Measurements from ENCODE around the gene EEPD1. TPM values are rescaled to one million over a fixed set of nuclear protein-coding genes. Genes with fewer than 3 reads are reported as not detected.

EEPD1 gene
- total RNA-seq, 1 experiment from 2014 or later: 7.8 TPM

DNA sequence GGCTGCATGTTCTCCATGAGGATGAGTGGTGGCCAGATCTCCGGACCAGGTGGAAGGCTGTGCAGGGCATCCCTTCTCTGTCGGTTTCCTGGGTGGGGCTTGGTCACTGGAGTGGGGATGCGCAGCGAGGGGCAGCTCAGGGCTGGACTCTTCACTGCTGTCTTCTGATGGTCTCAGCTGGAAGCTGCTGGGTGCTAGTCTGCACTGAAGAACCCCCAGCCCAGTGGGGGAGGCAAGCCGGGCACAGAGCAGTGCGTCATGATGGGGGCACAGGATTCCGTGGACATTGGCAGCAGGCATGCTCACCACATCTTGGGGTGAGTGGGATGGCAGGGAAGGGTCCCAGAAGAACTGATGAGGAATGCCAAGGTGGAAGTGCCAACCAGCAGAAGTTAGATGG lies 39.8 kb downstream of the EEPD1 start:
- H3K27ac Mint-ChIP-seq: peak overlapping the region; percentile 45; the same call in 1 of the 2 replicates
- TF ChIP-seq, protein P1, sequence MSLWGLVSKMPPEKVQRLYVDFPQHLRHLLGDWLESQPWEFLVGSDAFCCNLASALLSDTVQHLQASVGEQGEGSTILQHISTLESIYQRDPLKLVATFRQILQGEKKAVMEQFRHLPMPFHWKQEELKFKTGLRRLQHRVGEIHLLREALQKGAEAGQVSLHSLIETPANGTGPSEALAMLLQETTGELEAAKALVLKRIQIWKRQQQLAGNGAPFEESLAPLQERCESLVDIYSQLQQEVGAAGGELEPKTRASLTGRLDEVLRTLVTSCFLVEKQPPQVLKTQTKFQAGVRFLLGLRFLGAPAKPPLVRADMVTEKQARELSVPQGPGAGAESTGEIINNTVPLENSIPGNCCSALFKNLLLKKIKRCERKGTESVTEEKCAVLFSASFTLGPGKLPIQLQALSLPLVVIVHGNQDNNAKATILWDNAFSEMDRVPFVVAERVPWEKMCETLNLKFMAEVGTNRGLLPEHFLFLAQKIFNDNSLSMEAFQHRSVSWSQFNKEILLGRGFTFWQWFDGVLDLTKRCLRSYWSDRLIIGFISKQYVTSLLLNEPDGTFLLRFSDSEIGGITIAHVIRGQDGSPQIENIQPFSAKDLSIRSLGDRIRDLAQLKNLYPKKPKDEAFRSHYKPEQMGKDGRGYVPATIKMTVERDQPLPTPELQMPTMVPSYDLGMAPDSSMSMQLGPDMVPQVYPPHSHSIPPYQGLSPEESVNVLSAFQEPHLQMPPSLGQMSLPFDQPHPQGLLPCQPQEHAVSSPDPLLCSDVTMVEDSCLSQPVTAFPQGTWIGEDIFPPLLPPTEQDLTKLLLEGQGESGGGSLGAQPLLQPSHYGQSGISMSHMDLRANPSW (CRISPR knock-in tag; conservative IDR thresholded peaks at IDR 0.05; ENCODE audit: low read depth): no peak
- no peak for TF ChIP-seq IRF2 (CRISPR knock-in tag; IDR thresholded peaks at IDR 0.05; ENCODE audit: borderline replicate concordance, low read depth)
- no peak overlapping the region for H3K4me3 Mint-ChIP-seq
- no peaks in the 10 kb centered on the region for H3K4me1 Mint-ChIP-seq
- no peak for DNase-seq (ENCODE audit: low spot score)
- H3K36me3 Mint-ChIP-seq: peaks cover 29% of the 10 kb centered on the region
- ChIA-PET POLR2A (no interaction called here), CTCF (no interaction called here)
- no peak for ATAC-seq
- peaks cover 25% of the 10 kb centered on the region for H3K9me3 Mint-ChIP-seq
- H3K27me3 Mint-ChIP-seq (ENCODE audit: low read depth): no peaks in the 10 kb centered on the region

DNA sequence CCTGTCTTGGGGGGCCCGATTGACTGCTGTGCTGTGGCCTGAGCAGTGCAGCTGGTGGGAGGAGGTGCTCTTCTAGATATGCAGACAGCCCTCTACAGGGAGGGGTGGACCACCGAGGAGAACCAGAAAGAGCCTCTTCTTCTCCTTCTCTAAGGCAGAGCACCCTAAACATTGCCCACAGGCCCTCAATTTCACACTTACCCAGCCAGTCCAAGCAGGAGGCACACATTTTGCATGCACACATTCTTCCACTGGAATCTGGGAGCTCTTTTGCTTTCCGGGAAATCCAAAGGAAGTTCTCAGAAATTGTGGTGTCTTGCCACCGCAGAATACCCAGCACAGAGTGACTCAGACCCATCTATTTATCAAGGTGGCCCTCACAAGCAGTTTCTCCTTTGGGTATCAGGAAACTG lies 45.8 kb downstream of the EEPD1 start:
- TF ChIP-seq GABPB1 (CRISPR knock-in tag; IDR thresholded peaks at IDR 0.05): no peak
- no peak for TF ChIP-seq ZNF121 (CRISPR knock-in tag; IDR thresholded peaks at IDR 0.05)
- TF ChIP-seq NFATC4 (CRISPR knock-in tag; IDR thresholded peaks at IDR 0.05): no peak
- TF ChIP-seq TEAD4 (CRISPR knock-in tag; IDR thresholded peaks at IDR 0.05): no peak
- no peak for TF ChIP-seq KAT7 (CRISPR knock-in tag; IDR thresholded peaks at IDR 0.05; ENCODE audit: borderline replicate concordance)
- TF ChIP-seq, protein P1 (CRISPR knock-in tag; conservative IDR thresholded peaks at IDR 0.05; ENCODE audit: low read depth): no peak
- Mint-ChIP-seq H3K27ac (no peak overlapping the region), H3K9me3 (peaks cover 25% of the 10 kb centered on the region), H3K27me3 (ENCODE audit: low read depth) (no peaks in the 10 kb centered on the region), H3K4me1 (peaks cover 21% of the 10 kb centered on the region), H3K36me3 (peaks cover 32% of the 10 kb centered on the region), H3K4me3 (no peak overlapping the region)
- DNase-seq (ENCODE audit: low spot score) (no peak), ATAC-seq (no peak)
- ChIA-PET CTCF (interaction anchor here (0.7 to 1.4 kb wide), 3 partner anchors 61 to 120 kb away, joined by 3 to 6 read pairs (median 3); no protein-coding TSS in a partner anchor), POLR2A (interaction anchor here (0.6 kb wide), 1 partner anchor 1207 kb away, joined by 4 read pairs; no protein-coding TSS in a partner anchor)

DNA sequence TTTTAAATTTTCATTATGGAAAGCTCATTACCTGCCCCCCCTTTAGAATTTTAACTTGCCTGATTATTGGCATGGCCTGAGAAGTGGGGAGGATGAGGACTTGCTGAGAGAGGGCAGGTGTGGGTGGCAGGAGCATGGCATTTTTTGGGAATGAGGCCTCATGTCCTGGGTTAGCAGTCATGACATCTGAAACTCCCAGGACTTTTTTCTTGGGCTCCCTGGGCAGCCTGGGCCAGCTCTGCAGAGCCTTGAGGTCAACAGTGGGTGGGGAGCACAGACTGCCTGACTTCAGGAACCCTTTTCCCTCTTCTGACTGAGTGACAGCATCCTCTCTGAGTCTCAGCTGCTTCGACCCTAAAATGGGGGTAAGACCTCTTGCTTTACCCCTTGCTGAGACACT lies 46.3 kb downstream of the EEPD1 start:
- Mint-ChIP-seq H3K27ac (no peak overlapping the region), H3K4me3 (no peak overlapping the region), H3K4me1 (peaks cover 23% of the 10 kb centered on the region), H3K36me3 (peaks cover 28% of the 10 kb centered on the region), H3K9me3 (peaks cover 21% of the 10 kb centered on the region), H3K27me3 (ENCODE audit: low read depth) (no peaks in the 10 kb centered on the region)
- ATAC-seq (no peak), DNase-seq (ENCODE audit: low spot score) (no peak)
- ChIA-PET POLR2A (no interaction called here), CTCF (interaction anchor here (1.4 kb wide), 1 partner anchor 120 kb away, joined by 3 read pairs; no protein-coding TSS in a partner anchor)
- TF ChIP-seq ATF1 (CRISPR knock-in tag; IDR thresholded peaks at IDR 0.05): no peak
- TF ChIP-seq, protein P2, sequence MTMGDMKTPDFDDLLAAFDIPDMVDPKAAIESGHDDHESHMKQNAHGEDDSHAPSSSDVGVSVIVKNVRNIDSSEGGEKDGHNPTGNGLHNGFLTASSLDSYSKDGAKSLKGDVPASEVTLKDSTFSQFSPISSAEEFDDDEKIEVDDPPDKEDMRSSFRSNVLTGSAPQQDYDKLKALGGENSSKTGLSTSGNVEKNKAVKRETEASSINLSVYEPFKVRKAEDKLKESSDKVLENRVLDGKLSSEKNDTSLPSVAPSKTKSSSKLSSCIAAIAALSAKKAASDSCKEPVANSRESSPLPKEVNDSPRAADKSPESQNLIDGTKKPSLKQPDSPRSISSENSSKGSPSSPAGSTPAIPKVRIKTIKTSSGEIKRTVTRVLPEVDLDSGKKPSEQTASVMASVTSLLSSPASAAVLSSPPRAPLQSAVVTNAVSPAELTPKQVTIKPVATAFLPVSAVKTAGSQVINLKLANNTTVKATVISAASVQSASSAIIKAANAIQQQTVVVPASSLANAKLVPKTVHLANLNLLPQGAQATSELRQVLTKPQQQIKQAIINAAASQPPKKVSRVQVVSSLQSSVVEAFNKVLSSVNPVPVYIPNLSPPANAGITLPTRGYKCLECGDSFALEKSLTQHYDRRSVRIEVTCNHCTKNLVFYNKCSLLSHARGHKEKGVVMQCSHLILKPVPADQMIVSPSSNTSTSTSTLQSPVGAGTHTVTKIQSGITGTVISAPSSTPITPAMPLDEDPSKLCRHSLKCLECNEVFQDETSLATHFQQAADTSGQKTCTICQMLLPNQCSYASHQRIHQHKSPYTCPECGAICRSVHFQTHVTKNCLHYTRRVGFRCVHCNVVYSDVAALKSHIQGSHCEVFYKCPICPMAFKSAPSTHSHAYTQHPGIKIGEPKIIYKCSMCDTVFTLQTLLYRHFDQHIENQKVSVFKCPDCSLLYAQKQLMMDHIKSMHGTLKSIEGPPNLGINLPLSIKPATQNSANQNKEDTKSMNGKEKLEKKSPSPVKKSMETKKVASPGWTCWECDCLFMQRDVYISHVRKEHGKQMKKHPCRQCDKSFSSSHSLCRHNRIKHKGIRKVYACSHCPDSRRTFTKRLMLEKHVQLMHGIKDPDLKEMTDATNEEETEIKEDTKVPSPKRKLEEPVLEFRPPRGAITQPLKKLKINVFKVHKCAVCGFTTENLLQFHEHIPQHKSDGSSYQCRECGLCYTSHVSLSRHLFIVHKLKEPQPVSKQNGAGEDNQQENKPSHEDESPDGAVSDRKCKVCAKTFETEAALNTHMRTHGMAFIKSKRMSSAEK (CRISPR knock-in tag; IDR thresholded peaks at IDR 0.05; ENCODE audit: borderline replicate concordance): no peak
- TF ChIP-seq CREB1 (CRISPR knock-in tag; IDR thresholded peaks at IDR 0.05): no peak
- TF ChIP-seq, protein P3, sequence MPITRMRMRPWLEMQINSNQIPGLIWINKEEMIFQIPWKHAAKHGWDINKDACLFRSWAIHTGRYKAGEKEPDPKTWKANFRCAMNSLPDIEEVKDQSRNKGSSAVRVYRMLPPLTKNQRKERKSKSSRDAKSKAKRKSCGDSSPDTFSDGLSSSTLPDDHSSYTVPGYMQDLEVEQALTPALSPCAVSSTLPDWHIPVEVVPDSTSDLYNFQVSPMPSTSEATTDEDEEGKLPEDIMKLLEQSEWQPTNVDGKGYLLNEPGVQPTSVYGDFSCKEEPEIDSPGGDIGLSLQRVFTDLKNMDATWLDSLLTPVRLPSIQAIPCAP (CRISPR knock-in tag; IDR thresholded peaks at IDR 0.05): no peak
- TF ChIP-seq, protein P4, sequence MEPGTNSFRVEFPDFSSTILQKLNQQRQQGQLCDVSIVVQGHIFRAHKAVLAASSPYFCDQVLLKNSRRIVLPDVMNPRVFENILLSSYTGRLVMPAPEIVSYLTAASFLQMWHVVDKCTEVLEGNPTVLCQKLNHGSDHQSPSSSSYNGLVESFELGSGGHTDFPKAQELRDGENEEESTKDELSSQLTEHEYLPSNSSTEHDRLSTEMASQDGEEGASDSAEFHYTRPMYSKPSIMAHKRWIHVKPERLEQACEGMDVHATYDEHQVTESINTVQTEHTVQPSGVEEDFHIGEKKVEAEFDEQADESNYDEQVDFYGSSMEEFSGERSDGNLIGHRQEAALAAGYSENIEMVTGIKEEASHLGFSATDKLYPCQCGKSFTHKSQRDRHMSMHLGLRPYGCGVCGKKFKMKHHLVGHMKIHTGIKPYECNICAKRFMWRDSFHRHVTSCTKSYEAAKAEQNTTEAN (CRISPR knock-in tag; IDR thresholded peaks at IDR 0.05): no peak
- no peak for TF ChIP-seq GABPB1 (CRISPR knock-in tag; IDR thresholded peaks at IDR 0.05)
- TF ChIP-seq KAT7 (CRISPR knock-in tag; IDR thresholded peaks at IDR 0.05; ENCODE audit: borderline replicate concordance): no peak
- TF ChIP-seq NFATC4 (CRISPR knock-in tag; IDR thresholded peaks at IDR 0.05): no peak
- no peak for TF ChIP-seq JAZF1 (CRISPR knock-in tag; IDR thresholded peaks at IDR 0.05)
- TF ChIP-seq, protein P5, sequence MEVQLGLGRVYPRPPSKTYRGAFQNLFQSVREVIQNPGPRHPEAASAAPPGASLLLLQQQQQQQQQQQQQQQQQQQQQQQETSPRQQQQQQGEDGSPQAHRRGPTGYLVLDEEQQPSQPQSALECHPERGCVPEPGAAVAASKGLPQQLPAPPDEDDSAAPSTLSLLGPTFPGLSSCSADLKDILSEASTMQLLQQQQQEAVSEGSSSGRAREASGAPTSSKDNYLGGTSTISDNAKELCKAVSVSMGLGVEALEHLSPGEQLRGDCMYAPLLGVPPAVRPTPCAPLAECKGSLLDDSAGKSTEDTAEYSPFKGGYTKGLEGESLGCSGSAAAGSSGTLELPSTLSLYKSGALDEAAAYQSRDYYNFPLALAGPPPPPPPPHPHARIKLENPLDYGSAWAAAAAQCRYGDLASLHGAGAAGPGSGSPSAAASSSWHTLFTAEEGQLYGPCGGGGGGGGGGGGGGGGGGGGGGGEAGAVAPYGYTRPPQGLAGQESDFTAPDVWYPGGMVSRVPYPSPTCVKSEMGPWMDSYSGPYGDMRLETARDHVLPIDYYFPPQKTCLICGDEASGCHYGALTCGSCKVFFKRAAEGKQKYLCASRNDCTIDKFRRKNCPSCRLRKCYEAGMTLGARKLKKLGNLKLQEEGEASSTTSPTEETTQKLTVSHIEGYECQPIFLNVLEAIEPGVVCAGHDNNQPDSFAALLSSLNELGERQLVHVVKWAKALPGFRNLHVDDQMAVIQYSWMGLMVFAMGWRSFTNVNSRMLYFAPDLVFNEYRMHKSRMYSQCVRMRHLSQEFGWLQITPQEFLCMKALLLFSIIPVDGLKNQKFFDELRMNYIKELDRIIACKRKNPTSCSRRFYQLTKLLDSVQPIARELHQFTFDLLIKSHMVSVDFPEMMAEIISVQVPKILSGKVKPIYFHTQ (CRISPR knock-in tag; IDR thresholded peaks at IDR 0.05): no peak
- TF ChIP-seq ZNF317 (CRISPR knock-in tag; IDR thresholded peaks at IDR 0.05; ENCODE audit: borderline replicate concordance, low read depth): no peak
- no peak for TF ChIP-seq ELF4 (CRISPR knock-in tag; IDR thresholded peaks at IDR 0.05; ENCODE audit: low read depth)
